ENCODE measurements around the gene RPTOR.

Gene RPTOR

DNA sequence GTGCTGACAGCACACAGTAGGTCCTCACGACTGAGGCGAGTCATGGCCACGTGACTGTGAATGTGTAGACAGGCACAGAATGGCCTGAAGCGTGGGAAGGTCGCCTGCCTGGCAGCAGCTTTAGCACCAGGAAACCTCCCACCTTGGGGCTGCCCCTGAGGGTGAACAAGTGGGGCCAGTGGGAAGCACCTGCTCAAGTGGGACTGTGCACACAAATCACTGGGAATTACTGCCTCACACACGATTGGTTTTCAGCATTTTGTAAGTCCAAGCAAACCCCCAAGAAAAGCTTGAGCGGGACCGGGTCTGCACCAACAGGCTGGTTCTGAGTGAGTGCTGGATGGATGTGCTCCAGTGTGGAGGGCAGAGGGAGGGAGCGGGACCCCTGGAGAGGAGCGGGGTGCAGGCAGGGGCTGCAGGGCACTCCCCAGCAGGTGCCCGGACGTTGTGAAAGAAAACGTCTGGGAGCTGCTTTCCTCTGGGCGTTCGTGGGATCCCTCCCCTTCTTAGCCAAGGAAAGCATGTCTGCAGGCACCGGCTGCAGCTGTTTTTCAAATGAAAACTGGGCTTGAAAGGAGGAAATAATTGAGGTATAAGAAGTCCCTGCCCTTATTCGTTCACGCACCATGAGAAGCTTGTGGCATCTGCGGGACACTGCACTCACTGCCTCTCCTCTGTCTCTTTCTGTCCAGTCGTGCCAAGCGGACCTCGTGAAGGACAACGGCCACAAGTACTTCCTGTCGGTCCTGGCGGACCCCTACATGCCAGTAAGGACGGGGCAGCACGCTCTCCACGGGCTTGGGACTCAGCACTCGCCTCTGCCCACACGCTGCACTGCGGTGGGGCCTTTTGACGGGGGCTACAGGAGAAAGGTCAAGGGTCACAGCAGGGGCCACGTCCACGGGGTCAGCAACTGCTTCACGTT lies 335.3 kb downstream of the RPTOR start:
- TF ChIP-seq, protein P1, sequence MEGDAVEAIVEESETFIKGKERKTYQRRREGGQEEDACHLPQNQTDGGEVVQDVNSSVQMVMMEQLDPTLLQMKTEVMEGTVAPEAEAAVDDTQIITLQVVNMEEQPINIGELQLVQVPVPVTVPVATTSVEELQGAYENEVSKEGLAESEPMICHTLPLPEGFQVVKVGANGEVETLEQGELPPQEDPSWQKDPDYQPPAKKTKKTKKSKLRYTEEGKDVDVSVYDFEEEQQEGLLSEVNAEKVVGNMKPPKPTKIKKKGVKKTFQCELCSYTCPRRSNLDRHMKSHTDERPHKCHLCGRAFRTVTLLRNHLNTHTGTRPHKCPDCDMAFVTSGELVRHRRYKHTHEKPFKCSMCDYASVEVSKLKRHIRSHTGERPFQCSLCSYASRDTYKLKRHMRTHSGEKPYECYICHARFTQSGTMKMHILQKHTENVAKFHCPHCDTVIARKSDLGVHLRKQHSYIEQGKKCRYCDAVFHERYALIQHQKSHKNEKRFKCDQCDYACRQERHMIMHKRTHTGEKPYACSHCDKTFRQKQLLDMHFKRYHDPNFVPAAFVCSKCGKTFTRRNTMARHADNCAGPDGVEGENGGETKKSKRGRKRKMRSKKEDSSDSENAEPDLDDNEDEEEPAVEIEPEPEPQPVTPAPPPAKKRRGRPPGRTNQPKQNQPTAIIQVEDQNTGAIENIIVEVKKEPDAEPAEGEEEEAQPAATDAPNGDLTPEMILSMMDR (IDR thresholded peaks at IDR 0.05; ENCODE audit: low read depth, low read length), result no peak
- no peak overlapping the region for H3K4me3 ChIP-seq (replicated peaks in 1 of 2; ENCODE audit: low read depth in 2 of 2, low read length in 2 of 2)
- no peak for DNase-seq (ENCODE audit: low read depth in 2 of 2)

DNA sequence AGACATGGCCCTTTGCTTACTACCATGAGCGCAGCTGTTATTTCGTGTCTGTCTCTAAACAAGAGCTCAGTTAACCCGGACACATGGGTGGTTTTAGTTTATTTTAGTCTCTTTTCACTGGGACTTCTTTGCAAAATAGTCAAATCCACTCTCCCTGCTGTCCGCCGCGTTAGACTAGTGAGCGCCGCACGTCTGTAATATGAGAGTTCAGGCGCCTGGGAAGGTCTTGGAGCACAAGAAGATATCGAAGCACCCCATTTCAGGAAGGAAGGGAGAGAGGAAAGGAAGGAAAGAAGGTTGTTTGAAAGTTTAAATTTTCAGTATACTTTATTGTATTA lies 336.0 kb downstream of the RPTOR start:
- no peak for DNase-seq (ENCODE audit: low read depth in 2 of 2)
- H3K4me3 ChIP-seq (replicated peaks in 1 of 2; ENCODE audit: low read depth in 2 of 2, low read length in 2 of 2), result no peak overlapping the region
- TF ChIP-seq, protein P1 (IDR thresholded peaks at IDR 0.05; ENCODE audit: low read depth, low read length), result no peak

DNA sequence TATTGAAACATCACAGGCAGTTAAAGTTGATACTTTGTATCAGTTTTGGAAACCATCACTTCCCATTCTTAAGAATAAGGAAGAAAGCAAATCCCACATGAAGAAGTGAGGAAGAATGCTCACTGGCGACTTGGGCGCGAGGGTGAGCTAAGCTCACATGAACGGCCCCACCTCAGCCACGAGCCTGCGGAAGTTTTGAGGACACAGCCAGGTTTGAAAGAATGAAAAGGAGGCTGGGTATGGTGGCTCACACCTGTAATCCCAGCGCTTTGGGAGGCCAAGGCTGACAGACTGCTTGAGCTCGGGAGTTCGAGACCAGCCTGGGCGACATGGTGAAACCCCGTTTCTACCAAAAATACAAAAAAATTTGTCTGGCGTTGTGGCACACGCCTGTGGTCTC lies 336.7 kb downstream of the RPTOR start:
- DNase-seq (ENCODE audit: low read depth in 2 of 2), result no peak
- TF ChIP-seq, protein P1 (IDR thresholded peaks at IDR 0.05; ENCODE audit: low read depth, low read length), result no peak
- no peak overlapping the region for H3K4me3 ChIP-seq (replicated peaks in 1 of 2; ENCODE audit: low read depth in 2 of 2, low read length in 2 of 2)

DNA sequence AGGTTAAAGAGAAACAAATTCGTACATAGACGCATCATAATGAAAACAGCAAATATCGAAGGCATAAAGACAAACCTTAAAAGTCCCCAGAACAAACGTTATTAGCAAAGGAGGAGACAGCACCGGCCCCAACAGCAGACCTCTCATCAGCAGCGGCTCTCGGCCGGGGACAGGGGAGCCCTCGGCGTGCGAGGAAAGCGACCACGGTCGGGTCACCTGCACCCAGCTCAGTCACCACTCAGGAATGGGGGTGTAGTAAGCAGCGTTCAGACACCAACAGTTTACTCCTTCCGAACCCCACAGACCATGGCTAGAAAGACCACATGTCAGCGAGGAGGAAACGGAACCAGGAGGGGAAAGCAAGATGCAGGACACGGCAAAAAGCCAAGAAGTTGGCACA lies 337.7 kb downstream of the RPTOR start:
- H3K4me3 ChIP-seq (replicated peaks in 1 of 2; ENCODE audit: low read depth in 2 of 2, low read length in 2 of 2), result no peak overlapping the region
- DNase-seq (ENCODE audit: low read depth in 2 of 2), result no peak
- TF ChIP-seq, protein P1 (IDR thresholded peaks at IDR 0.05; ENCODE audit: low read depth, low read length), result no peak

DNA sequence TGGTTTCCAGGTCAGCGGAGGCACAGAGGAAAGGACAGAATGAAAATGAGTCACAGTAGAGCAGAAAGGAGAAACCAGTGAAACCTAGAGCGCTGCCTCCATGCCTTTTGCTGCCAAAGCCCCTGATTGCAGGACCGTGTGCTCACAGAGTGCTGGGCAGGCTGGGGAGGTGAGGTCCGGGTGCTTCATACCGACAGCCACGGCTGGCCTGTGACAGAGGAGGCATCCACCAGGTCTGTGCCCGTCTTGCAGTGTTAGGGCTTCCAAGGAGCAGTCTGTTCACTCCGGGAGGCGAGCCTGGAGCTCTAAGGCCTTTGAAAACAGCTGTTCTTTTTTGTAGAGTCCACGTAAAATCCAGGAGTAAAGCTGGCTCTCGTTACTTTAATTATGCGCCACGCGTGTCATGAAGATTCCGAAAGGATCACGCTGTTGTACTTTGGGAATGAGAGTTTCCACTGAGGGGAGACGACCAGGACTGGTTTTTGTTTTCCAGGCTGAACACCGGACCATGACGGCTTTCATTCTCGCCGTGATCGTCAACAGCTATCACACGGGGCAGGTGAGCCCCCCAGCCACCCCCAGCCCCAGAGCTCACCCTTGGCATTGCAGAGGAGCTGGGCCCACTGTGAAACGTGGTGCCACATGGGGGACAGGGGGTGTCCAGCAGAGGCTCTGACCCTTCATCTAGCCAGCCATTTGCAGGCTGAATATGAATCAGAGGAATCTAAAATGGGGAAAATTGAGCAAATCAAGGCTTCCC lies 338.5 kb downstream of the RPTOR start:
- H3K4me3 ChIP-seq (replicated peaks in 1 of 2; ENCODE audit: low read depth in 2 of 2, low read length in 2 of 2), result no peak overlapping the region
- TF ChIP-seq, protein P1 (IDR thresholded peaks at IDR 0.05; ENCODE audit: low read depth, low read length), result no peak
- DNase-seq (ENCODE audit: low read depth in 2 of 2), result no peak

DNA sequence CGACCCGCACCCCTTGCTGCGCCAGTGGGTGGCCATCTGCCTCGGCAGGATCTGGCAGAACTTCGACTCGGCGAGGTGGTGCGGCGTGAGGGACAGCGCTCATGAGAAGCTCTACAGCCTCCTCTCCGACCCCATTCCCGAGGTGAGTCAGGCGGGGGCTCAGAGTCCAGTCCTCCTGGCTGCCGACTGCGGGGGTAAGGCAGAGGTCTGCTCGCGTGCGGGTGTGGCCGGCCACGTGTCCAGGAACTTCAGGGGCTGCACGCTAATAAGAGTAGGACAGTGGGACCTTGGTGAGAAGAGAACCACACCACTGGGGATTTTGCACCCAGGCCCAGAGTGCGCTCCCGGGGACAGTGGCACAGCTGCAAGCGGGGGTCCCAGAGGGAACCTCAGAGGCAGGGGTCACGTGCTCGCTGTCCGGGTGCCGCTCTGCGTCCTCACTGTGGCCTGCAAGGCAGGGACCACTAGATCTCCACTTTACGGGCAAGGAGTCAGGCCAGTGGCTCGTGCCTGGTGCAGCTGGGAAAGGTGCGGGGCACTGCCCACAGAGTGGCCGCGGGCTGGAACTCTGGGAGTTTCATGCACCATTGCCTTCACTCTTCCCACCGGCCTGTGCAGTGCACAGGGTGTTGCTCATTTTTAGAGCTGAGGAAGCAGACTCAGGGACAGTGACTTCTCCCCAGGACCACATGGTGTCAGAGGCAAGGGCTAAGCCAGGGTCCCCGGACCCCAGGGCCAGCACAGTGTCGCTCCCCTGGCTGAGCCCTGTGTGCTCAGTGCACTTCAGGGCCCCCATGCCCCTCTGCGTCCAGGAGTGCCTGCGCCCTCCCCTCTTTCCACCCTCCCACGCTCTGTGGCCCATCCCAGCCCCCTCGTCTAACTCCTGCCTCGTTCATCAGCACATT lies 339.4 kb downstream of the RPTOR start:
- TF ChIP-seq, protein P1 (IDR thresholded peaks at IDR 0.05; ENCODE audit: low read depth, low read length), result no peak
- no peak overlapping the region for H3K4me3 ChIP-seq (replicated peaks in 1 of 2; ENCODE audit: low read depth in 2 of 2, low read length in 2 of 2)
- DNase-seq (ENCODE audit: low read depth in 2 of 2), result no peak

Data from cardiac fibroblast (primary cell).